C4-2B (cell line): ENCODE data around the gene KLF7.

Source experiments
- CTCF ChIP-seq: fragments of 450-650 bp; conservative IDR thresholded peaks from 2 replicates; pipeline ENCODE4 v1.5.1; 2017; ENCODE audit warnings: mild to moderate bottlenecking
- ZFX ChIP-seq: fragments of 450-650 bp; IDR thresholded peaks from 2 replicates; pipeline ENCODE4 v1.6.1; 2017

GRCh38 chr2:207103132-207103531 is 62.6 kb downstream of the KLF7 start:
- TF ChIP-seq CTCF (no peak), ZFX (no peak)
